NT2/D1 (cell line): Measurements from ENCODE around the gene RGS16.

Experiments used
- YY1 ChIP-seq: IDR thresholded peaks from 2 replicates; pipeline ENCODE4 v1.6.1; 2011; ENCODE audit not compliant: insufficient read length, insufficient read depth
- ZNF274 ChIP-seq: IDR thresholded peaks from 2 replicates; pipeline ENCODE4 v1.6.1; 2011; ENCODE audit warnings: mild to moderate bottlenecking, low read depth, low read length

GRCh38 chr1:182631954-182632353 is 27.8 kb upstream of the RGS16 start:
- TF ChIP-seq YY1 (no peak), ZNF274 (no peak)
